GM12873 (cell line): ENCODE data around the gene OR4E2.

Experiments used
- TF ChIP-seq, protein P1 (sequence below): IDR thresholded peaks from 2 replicates; pipeline ENCODE4 v1.5.1; 2012; ENCODE audit warnings: low read depth, mild to moderate bottlenecking, moderate library complexity, low read length, control low read depth; ENCODE audit not compliant: insufficient read depth; ENCODE audit errors: missing control alignments

The OR4E2 gene

DNA sequence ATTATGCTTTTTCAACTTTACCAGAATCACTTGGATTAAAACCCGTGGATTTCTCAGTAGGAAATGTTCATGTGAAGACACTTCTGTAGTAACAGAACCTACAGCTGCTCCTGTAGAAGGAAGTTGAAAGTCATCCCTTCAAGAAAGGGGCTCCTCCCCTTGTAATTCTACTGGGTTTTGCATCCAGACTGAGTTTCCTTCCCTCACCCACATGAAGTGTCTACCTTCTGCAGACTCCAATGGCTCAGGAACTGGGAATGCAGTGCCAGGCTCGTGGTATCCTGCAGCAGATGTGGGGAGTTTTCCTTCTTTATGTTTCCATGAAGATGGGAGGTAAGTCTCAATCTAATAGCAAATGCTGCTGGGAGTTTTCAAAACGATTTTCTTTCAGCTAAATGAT is 11.0 kb upstream of the OR4E2 start:
- TF ChIP-seq, protein P1, sequence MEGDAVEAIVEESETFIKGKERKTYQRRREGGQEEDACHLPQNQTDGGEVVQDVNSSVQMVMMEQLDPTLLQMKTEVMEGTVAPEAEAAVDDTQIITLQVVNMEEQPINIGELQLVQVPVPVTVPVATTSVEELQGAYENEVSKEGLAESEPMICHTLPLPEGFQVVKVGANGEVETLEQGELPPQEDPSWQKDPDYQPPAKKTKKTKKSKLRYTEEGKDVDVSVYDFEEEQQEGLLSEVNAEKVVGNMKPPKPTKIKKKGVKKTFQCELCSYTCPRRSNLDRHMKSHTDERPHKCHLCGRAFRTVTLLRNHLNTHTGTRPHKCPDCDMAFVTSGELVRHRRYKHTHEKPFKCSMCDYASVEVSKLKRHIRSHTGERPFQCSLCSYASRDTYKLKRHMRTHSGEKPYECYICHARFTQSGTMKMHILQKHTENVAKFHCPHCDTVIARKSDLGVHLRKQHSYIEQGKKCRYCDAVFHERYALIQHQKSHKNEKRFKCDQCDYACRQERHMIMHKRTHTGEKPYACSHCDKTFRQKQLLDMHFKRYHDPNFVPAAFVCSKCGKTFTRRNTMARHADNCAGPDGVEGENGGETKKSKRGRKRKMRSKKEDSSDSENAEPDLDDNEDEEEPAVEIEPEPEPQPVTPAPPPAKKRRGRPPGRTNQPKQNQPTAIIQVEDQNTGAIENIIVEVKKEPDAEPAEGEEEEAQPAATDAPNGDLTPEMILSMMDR = no peak

DNA sequence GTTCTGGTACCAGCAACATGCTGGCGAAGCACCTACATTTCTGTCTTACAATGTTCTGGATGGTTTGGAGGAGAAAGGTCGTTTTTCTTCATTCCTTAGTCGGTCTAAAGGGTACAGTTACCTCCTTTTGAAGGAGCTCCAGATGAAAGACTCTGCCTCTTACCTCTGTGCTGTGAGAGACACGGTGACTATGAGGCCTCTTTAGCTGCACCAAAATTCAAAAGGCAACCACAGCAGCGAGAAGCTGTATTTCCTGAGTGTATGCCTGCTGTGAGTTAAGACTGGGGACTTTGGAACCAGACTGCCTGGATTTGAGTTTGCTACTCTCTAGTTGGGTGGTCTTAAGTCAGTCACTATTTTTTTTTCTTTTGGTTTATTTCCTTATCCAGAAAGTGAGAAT is 10.2 kb upstream of the OR4E2 start:
- TF ChIP-seq, protein P1 = no peak

DNA sequence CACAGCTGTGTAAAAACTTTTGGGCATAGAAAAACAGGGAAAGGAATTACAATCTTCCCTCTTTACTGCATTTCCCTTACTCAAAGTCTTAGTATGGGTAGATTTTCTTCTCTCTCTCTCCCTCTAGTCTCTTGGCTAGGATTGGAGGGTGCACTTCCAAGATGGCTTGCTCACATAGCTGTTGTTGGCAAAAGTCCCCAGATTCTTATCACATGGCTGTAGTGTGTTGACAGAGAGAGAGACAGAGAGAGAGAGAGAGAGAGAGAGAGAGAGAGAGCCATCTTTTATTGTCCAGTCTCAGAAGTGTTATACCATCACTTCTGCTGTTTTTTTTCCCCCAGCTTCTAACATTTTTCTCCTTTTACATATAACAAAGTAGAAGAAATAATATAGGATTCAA is 6.3 kb upstream of the OR4E2 start:
- TF ChIP-seq, protein P1 = no peak

DNA sequence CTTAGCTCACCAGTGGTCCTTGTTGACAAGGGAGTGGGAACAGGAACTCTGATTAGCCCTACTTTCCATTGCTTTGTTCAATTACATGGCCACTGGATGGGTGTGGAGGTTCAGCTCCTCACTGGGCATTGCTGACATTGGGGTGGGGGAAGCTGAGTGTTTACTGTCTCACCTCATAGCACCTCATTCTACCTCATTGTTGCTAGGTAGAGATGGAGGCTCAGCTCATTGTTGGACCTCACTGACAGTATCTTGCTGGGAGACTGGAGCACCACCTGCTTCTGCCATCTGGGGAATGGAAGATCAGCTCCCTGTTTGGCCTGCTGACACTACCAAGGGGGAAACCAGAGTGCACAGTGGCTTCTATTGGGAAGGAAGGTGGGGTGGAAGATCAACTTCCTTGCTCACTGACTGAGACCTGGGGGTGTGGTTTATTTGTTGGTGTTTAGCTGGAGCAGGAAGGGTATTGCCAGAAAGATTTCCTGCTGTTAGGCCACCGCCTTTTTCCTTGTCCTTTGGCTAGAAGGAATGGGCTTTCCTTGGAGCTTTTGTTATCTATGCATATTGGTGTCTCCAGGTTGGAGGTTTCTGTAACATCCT is 1.3 kb upstream of the OR4E2 start:
- TF ChIP-seq, protein P1 = no peak

DNA sequence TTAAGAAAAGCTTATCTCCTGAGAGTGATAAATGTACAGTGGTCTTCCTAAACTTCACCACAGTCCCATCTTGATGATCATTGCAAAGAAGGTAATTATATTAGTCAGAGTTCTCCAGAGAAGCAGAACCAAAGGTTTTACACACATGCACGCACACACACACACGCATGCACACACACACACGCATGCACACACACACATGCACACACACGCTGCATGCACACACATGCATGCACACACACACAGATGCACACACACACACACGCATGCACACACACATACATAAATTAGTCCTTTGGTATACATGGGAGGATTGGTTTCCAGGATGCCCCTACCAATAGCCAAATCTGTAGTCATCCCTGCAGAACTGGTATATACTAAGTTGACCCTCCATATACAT is 580 bp downstream of the OR4E2 start:
- TF ChIP-seq, protein P1 = no peak

DNA sequence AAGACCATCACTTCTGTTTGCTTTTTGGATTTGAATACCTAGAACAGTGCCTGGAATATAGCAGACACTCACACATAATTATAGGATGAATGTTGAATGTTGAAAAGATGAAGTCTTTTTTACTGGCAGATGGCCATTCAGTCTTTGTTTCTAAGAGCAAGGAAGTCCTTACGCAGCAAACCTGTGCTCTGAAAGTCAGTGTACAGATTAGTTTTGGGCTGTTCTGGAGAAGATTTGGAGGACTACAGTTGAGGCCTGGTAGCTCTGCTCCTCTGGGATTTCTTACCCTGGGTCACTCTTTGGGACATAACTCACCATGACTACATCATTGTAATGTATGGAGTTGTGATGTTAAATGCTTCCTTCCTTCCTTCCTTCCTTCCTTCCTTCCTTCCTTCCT is 3.3 kb downstream of the OR4E2 start:
- TF ChIP-seq, protein P1 = no peak

DNA sequence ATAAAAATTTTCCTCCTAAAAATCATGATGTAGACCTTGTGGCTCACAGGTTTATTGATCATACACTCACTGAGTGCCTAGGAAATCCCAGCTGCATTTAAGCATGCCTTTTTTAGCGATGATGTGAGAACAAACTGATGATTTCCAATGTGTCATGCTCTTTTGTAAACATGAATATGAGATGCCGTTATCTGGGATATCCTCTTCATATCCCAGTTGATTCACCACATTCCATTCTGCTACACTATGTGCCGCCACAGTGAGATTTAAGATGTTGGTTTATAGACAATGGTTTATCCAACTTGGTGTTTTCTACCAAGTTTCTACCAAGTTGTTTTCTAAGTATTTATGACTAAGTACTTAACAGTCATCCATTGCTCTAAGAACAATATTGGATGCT is 14.7 kb downstream of the OR4E2 start:
- TF ChIP-seq, protein P1 = no peak
